GM12874 (cell line): ENCODE results near the gene UBE3B.

Experiments used
- CTCF ChIP-seq: IDR thresholded peaks from 2 replicates; pipeline ENCODE4 v1.5.1; 2011; ENCODE audit warnings: low read depth, mild to moderate bottlenecking, control low read depth, low read length, moderate library complexity; ENCODE audit not compliant: insufficient read depth

Gene UBE3B

GRCh38 chr12:109535231-109535862, 57.9 kb downstream of the UBE3B start:
- no peak for TF ChIP-seq CTCF

GRCh38 chr12:109535863-109536250, 58.4 kb downstream of the UBE3B start:
- TF ChIP-seq CTCF = no peak

GRCh38 chr12:109537136-109537535, 59.7 kb downstream of the UBE3B start:
- TF ChIP-seq CTCF = no peak

- no peak for TF ChIP-seq CTCF
These were observed 60.9 kb downstream of the UBE3B start for GRCh38 chr12:109538191-109538863.

- TF ChIP-seq CTCF = no peak
These were observed 62.1 kb downstream of the UBE3B start for GRCh38 chr12:109539508-109539907.

- TF ChIP-seq CTCF = no peak
These were observed 63.3 kb downstream of the UBE3B start for GRCh38 chr12:109540526-109541412.

GRCh38 chr12:109541413-109541726, 63.9 kb downstream of the UBE3B start:
- no peak for TF ChIP-seq CTCF
